GM23338 (cell line): ENCODE measurements around the gene NPM3. TPM values are rescaled to one million over a fixed set of nuclear protein-coding genes. Genes with fewer than 3 reads are reported as not detected.

Experiments used
- ATAC-seq: fragments of 200-7000 bp; cut with Tn5 transposase; 3 replicates; pipeline ENCODE4 v1.9.1; 2020
- DNase-seq: peaks from one replicate; pipeline ENCODE4 v3.0.0-alpha.2; 2015; ENCODE audit warnings: low spot score
- H2AFZ ChIP-seq: fragments of 200-600 bp; sonication (generic); 2 replicates; pipeline ENCODE4 v1.8.0; 2016; ENCODE audit warnings: antibody characterized with exemption, mild to moderate bottlenecking, moderate library complexity
- H3F3A ChIP-seq: fragments of 200-600 bp; sonication (generic); replicated peaks from 2 replicates; pipeline ENCODE4 v1.8.0; 2017; ENCODE audit warnings: antibody characterized with exemption, mixed run types, low read depth
- H3K27ac ChIP-seq: fragments of 200-600 bp; sonication (generic); 2 replicates; pipeline ENCODE4 v1.6.1; 2016; ENCODE audit warnings: low read depth
- H3K27me3 ChIP-seq: fragments of 200-600 bp; sonication (generic); 2 replicates; pipeline ENCODE4 v1.8.0; 2016; ENCODE audit warnings: mild to moderate bottlenecking, mixed run types, moderate library complexity; ENCODE audit not compliant: insufficient read depth
- H3K36me3 ChIP-seq: fragments of 200-600 bp; sonication (generic); 2 replicates; pipeline ENCODE4 v1.8.0; 2016; ENCODE audit warnings: mild to moderate bottlenecking; ENCODE audit not compliant: insufficient read depth
- H3K4me1 ChIP-seq: fragments of 200-600 bp; sonication (generic); 2 replicates; pipeline ENCODE4 v1.8.0; 2016; ENCODE audit warnings: mild to moderate bottlenecking, moderate library complexity; ENCODE audit not compliant: insufficient read depth
- H3K4me2 ChIP-seq: fragments of 200-600 bp; sonication (generic); 2 replicates; pipeline ENCODE4 v1.7.1; 2017; ENCODE audit warnings: mixed run types
- H3K4me3 ChIP-seq: fragments of 200-600 bp; sonication (generic); 2 replicates; pipeline ENCODE4 v1.6.1; 2016; ENCODE audit warnings: mixed run types
- H3K79me2 ChIP-seq: fragments of 200-600 bp; sonication (generic); replicated peaks from 2 replicates; pipeline ENCODE4 v1.8.0; 2017; ENCODE audit warnings: mild to moderate bottlenecking; ENCODE audit not compliant: insufficient read depth
- H3K9me2 ChIP-seq: fragments of 200-600 bp; sonication (generic); 2 replicates; pipeline ENCODE4 v1.8.0; 2017; ENCODE audit not compliant: insufficient read depth
- H4K20me1 ChIP-seq: fragments of 200-600 bp; sonication (generic); replicated peaks from 2 replicates; pipeline ENCODE4 v1.8.0; 2017; ENCODE audit warnings: mild to moderate bottlenecking; ENCODE audit not compliant: insufficient read depth
- H3K27ac Mint-ChIP-seq: 2 replicates; pipeline ENCODE4 v1.8.0; 2020; ENCODE audit warnings: inconsistent platforms, mild to moderate bottlenecking, moderate library complexity, mixed read lengths
- H3K27me3 Mint-ChIP-seq: 3 replicates; pipeline ENCODE4 v1.8.0; 2022; ENCODE audit warnings: low read depth, mild to moderate bottlenecking, moderate library complexity, mixed read lengths, inconsistent platforms; ENCODE audit not compliant: insufficient read depth, poor library complexity
- H3K36me3 Mint-ChIP-seq: 3 replicates; pipeline ENCODE4 v1.8.0; 2021; ENCODE audit warnings: low read depth, mild to moderate bottlenecking, inconsistent platforms, moderate library complexity, mixed read lengths
- H3K4me1 Mint-ChIP-seq: 3 replicates; pipeline ENCODE4 v1.8.0; 2020; ENCODE audit warnings: mild to moderate bottlenecking, inconsistent platforms, mixed read lengths
- H3K4me3 Mint-ChIP-seq: 3 replicates; pipeline ENCODE4 v1.8.0; 2021; ENCODE audit warnings: moderate library complexity, mild to moderate bottlenecking, inconsistent platforms, mixed read lengths
- H3K9me3 Mint-ChIP-seq: 3 replicates; pipeline ENCODE4 v1.8.0; 2020; ENCODE audit warnings: moderate library complexity, mild to moderate bottlenecking, inconsistent platforms, mixed read lengths
- CREB1 ChIP-seq: fragments of 250-450 bp; sonication (Bioruptor Pico); IDR thresholded peaks from 2 replicates; pipeline ENCODE4 v1.5.0; 2020; ENCODE audit warnings: low read depth, mild to moderate bottlenecking, moderate library complexity
- POLR2AphosphoS5 ChIP-seq: IDR thresholded peaks from 2 replicates; pipeline ENCODE4 v1.6.1; 2016; ENCODE audit warnings: antibody characterized with exemption, low read depth
- ZNF462 ChIP-seq: fragments of 250-450 bp; sonication (Bioruptor Pico); IDR thresholded peaks from 2 replicates; pipeline ENCODE4 v1.5.0; 2020; ENCODE audit warnings: mild to moderate bottlenecking, moderate library complexity
- polyA plus RNA-seq: library from polyadenylated mRNA; unstranded; fragments of >200 nt; fragmentation: Nextera tagmentation; extraction: Ambion mirVana; gene quantifications from 2 replicates; pipeline ENCODE4 v1.2.1, GENCODE V29; 2016
- total RNA-seq: library from RNA; depleted of rRNA; stranded (reverse); fragments of >200 nt; shearing (Covaris generic); gene quantifications from 2 replicates; pipeline ENCODE4 v1.2.3, GENCODE V29; 2014
- TF ChIP-seq, protein P1 (sequence below): IDR thresholded peaks from one replicate; pipeline ENCODE4 v1.6.1; 2018; ENCODE audit warnings: antibody characterized with exemption; ENCODE audit not compliant: unreplicated experiment
- TF ChIP-seq, protein P2 (sequence below): IDR thresholded peaks from 2 replicates; pipeline ENCODE4 v1.6.1; 2016; ENCODE audit warnings: antibody characterized with exemption

The NPM3 gene
- total and polyA plus RNA-seq, 2 experiments from 2014 or later: 31.5 to 258 TPM

DNA sequence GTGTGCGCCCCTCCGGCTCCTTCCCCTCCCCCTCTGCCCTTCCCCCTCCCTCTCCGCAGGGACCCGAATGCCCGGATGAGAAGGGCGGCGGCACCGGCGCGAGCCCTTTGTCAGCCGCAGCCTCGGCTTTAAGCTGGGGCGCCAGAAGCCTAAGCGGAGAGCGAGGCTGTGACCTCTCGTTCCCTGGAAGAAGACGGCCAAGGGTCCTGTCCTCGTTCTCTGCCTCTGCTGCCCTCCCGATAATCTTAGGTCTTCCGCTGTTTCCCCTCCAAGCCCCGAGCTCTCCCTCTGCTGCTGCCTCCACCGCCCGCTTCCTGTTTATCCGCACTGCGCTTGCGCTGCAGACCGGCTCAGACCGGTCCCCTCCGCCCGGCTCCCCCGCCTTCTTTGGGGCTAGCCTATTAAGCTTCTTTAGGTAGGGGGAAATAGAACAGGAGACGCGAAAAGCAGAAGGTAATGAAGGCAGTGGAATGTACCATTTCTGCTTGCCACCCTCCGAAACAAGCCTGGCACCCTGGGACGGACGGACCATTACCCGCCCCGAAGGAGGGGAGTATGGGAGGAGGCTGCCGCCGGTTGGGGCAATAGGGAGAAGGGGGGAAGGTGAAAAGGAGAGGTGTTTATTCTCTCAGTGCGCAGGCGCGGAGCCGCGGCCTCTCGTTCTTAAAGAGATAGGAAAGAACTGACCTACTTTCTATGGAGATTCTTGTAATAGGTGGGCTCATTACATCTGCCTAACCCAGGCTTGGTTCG lies 35.0 kb upstream of the NPM3 start, which contains the start of gene OGA:
OGA (minus strand) TSS at position 326 of the 753 bp plus-strand sequence. CDS start 422 bp downstream, outside the sequence.
- Histone ChIP-seq H3K4me1 (peaks cover 24% of the 10 kb centered on the region), H3K36me3 (no peaks in the 10 kb centered on the region), H2AFZ (peak within 1 kb of the TSS; percentile 14; the same call in 1 of the 2 replicates), H4K20me1 (peaks cover 36% of the 10 kb centered on the region), H3K4me3 (peak within 1 kb of the TSS; percentile 88), H3K9me2 (no peaks in the 10 kb centered on the region), H3K27ac (peak within 1 kb of the TSS; percentile 85), H3K79me2 (peaks cover 57% of the 10 kb centered on the region), H3K4me2 (peak within 1 kb of the TSS; percentile 91), H3F3A (no peaks in the 10 kb centered on the region), H3K27me3 (no peaks in the 10 kb centered on the region)
- peak within 1 kb of the TSS; percentile 99 for H3K27ac Mint-ChIP-seq
- H3K27me3 Mint-ChIP-seq: peaks cover 9% of the 10 kb centered on the region
- H3K4me1 Mint-ChIP-seq: peaks cover 20% of the 10 kb centered on the region; the same call in 2 of the 3 replicates
- ATAC-seq: peak; percentile 87
- no peaks in the 10 kb centered on the region for H3K36me3 Mint-ChIP-seq
- peak within 1 kb of the TSS; percentile 86 for H3K4me3 Mint-ChIP-seq
- peak; percentile 99 for DNase-seq
- TF ChIP-seq, protein P1, sequence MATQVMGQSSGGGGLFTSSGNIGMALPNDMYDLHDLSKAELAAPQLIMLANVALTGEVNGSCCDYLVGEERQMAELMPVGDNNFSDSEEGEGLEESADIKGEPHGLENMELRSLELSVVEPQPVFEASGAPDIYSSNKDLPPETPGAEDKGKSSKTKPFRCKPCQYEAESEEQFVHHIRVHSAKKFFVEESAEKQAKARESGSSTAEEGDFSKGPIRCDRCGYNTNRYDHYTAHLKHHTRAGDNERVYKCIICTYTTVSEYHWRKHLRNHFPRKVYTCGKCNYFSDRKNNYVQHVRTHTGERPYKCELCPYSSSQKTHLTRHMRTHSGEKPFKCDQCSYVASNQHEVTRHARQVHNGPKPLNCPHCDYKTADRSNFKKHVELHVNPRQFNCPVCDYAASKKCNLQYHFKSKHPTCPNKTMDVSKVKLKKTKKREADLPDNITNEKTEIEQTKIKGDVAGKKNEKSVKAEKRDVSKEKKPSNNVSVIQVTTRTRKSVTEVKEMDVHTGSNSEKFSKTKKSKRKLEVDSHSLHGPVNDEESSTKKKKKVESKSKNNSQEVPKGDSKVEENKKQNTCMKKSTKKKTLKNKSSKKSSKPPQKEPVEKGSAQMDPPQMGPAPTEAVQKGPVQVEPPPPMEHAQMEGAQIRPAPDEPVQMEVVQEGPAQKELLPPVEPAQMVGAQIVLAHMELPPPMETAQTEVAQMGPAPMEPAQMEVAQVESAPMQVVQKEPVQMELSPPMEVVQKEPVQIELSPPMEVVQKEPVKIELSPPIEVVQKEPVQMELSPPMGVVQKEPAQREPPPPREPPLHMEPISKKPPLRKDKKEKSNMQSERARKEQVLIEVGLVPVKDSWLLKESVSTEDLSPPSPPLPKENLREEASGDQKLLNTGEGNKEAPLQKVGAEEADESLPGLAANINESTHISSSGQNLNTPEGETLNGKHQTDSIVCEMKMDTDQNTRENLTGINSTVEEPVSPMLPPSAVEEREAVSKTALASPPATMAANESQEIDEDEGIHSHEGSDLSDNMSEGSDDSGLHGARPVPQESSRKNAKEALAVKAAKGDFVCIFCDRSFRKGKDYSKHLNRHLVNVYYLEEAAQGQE: no peak
- TF ChIP-seq, protein P2, sequence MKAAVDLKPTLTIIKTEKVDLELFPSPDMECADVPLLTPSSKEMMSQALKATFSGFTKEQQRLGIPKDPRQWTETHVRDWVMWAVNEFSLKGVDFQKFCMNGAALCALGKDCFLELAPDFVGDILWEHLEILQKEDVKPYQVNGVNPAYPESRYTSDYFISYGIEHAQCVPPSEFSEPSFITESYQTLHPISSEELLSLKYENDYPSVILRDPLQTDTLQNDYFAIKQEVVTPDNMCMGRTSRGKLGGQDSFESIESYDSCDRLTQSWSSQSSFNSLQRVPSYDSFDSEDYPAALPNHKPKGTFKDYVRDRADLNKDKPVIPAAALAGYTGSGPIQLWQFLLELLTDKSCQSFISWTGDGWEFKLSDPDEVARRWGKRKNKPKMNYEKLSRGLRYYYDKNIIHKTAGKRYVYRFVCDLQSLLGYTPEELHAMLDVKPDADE: 0 out of 2 replicates have a peak, but pooled peaks have one; percentile 11
- TF ChIP-seq POLR2AphosphoS5 (peak; percentile 97), CREB1 (peak; percentile 58; the same call in 1 of the 2 replicates), ZNF462 (no peak)
- H3K9me3 Mint-ChIP-seq: no peaks in the 10 kb centered on the region; the same call in 2 of the 3 replicates
